Stimulated activated CD8-positive, alpha-beta memory T cell treated with anti-CD3 and anti-CD28 coated beads, Interleukin-12 subunit alpha, Interleukin-12 subunit beta, amount 100 ng/mL, for 24 hours (primary cell): ENCODE measurements around the gene FFAR1.

Experiments
- DNase-seq: peaks from one replicate; pipeline ENCODE4 v3.0.0-alpha.2; 2020; ENCODE audit errors: extremely low read depth

FFAR1 gene

GRCh38 chr19:35315883-35316282 is 31.8 kb upstream of the FFAR1 start:
- no peak for DNase-seq

- DNase-seq, result no peak
These were observed 31.1 kb upstream of the FFAR1 start for GRCh38 chr19:35316560-35316959.

DNA sequence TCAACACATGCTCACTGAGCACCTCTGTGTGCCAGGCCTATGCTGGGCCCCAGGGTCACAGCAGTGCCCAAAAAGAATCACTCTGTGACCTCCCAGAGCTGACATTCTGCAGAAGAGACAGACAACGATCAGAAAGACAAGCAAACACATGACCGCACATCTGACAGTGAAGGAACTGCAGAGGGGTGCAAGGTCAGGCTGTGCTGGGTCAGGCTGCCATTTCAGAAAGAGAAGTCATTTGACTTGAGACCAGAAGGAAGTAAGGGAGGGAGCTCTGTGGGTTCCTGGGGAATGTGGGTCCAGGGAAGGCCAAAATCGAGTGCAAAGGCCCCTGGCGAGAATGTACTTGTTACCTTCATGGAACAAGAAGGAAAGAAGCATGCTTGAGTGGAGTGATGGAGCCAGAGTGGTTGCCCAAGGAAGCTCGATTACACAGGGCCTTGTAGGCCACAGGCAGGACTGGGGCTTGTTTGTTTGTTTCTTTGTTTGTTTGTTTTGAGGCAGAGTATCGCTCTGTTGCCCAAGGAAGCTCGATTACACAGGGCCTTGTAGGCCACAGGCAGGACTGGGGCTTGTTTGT is 30.1 kb upstream of the FFAR1 start:
- no peak for DNase-seq

GRCh38 chr19:35318679-35319448 is 28.8 kb upstream of the FFAR1 start:
- no peak for DNase-seq

DNA sequence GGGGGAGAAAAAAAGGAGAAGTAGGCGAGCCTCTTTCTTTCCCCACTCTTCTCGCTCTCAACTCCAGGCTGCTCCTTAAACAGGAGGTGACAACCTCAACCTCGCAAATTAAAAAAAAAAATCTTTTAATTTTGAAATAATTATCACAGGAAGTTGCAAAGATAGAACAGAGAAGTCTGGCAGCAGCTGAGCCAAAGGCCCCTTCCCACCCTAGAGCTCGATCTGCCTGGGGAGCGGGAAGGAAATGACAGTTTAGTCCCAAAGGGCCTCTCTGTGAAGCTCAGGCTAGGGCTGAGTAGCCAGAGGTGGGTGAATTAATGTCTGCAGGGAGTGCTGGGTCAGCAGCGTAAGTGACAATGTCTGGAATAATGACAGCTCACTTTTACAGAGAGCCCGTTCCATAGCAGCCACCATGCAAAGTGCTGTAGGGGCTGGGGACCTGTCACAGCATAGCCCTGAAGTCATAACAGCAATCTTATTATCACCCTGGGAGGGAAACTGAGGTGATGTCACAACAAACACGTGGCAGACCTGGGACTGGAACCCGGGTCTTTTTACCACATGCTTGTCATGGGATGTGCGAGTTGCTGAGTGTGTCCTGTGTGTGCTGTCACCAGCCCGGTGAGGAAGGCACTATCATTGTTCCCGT is 27.5 kb upstream of the FFAR1 start:
- DNase-seq, result no peak

- DNase-seq, result no peak
These were observed 26.4 kb upstream of the FFAR1 start for GRCh38 chr19:35321291-35321690.

DNA sequence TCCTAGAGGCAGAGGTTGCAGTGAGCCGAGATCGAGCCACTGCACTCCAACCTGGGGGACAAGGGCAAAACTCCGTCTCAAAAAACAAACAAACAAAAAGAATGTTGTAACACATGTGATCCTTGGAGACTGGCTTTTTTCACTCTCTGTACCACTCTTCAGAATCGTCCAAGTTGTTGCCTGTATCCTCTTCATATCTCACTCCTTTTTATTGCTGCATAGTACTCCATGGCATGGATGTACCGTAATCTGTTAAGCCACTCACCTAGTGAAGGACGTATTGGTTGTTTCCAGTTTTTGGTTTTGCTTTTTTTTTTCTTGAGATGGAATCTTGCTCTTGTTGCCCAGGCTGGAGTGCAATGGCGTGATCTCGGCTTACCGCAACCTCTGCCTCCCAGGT is 25.7 kb upstream of the FFAR1 start:
- no peak for DNase-seq

DNA sequence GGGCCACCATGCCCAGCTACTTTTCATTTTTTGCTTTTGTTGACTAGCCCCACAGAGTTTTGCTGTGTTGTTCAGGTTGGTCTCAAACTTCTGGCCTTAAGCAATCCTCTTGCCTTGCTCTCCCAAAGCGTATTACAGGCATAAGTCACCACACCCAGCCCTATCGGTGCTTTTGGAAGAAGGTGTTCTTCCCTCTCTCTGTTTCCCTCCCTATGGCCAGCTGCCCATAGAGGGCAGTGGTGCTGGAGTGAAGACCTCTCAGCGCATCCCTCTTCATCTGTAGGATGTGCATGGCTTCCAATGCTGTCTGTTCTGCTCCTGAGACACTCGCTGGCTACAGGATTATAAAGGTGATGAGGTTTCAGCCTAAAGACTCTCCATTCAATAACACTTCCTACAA is 20.1 kb upstream of the FFAR1 start:
- no peak for DNase-seq

DNA sequence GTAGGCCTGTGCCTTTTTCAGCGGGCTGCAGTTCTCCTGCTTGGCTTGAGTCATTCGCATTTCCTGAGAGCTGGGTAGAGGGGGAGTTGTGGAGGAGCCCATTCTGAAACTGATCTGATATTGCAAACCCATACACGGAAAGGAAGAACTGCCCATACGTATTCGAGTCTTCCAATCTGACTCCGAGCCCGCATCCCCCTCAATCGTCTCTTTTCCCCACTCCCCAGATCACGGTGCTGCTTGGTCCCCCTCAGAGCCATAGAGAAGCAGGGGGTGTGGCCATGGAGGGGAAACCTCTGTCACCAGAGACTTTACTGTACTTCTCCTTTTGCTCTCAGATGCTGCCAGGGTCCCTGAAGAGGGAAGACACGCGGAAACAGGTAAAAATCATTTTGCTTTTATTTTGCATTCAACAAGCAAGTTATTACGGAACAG is 18.8 kb upstream of the FFAR1 start, which contains the start of gene CD22:
TSS of gene CD22 (plus strand) at position 337 of the 435 bp plus-strand sequence. CDS start 2,854 bp downstream, outside the sequence.
- no peak for DNase-seq

GRCh38 chr19:35329323-35329722 is 18.4 kb upstream of the FFAR1 start:
- DNase-seq, result no peak

GRCh38 chr19:35330475-35330874 is 17.2 kb upstream of the FFAR1 start:
- no peak for DNase-seq

- no peak for DNase-seq
These were observed 16.0 kb upstream of the FFAR1 start for GRCh38 chr19:35331551-35332214.

DNA sequence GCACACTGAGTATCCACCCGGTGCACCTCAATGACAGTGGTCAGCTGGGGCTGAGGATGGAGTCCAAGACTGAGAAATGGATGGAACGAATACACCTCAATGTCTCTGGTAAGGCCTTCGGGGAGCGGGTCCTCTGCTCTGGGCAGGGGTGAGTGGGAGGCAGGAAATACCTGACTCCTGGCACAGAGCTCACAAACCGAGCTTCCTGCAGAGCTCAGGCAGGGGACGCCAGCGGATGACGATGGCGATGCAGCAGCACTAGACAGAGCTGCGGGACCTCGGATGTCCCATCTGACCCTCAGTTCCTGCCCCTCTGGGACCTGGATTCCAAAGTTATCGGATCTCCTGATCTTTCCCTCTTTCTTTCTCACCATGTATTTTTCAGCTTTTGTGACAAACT is 14.9 kb upstream of the FFAR1 start:
- no peak for DNase-seq

DNA sequence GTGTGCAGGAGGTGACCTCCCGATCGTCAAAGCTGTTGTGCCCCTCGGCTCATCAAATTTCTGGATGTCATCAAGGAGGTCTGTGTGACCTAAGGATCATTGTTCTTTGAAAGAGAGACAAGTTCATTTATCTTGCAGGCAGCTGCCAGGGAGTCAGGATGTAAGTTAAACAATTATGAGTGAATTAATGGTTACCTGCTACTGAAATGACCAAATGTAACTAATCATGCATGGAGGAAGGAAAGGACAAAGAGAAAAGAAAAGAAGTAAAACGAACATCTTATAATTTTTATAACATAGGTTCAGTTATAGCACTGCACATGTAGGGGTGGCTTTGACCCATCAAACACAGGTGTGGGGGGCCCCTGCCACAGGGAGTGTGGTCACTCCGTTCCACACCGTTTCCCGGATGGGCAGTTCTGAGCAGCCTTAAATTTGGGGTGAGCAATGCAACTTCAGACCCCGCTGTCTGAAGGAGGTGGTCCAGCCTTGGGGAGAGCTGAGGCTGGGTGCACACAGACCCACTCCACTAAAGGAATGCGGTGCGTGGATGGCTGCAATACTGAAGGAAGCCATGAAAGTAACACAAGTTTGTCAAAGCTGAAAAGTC is 13.5 kb upstream of the FFAR1 start:
- DNase-seq, result no peak

DNA sequence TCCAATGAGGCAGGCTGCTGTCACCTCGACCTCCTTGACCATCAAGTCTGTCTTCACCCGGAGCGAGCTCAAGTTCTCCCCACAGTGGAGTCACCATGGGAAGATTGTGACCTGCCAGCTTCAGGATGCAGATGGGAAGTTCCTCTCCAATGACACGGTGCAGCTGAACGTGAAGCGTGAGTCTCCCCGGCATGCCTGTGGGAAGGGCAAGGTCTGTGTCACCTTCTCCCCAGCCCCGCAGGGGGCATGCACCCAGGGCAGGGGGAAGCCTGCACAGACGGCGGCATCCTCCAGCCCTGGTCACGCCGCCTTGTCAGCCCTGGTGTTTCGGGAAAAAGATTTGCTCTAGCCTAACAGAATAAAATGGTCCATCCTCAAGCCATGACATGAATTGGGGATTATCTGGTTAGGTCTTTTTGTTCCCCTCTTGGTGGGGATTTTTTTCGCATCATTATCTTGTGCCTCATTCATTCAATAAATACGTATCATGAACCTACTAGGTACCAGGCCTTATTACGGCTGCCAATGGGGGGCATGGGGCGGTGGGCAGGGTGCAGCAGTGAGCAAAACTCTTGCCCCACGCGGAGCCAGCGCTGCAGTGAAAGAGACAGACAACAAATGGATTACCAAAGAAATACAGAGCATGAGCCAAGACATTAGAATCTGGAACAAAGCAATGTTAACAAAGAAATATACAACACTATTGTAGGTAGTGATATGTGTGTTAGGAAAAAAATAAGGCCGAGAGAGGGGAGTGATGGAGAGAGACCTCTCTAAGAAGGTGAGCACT is 11.3 kb upstream of the FFAR1 start:
- DNase-seq, result no peak

DNA sequence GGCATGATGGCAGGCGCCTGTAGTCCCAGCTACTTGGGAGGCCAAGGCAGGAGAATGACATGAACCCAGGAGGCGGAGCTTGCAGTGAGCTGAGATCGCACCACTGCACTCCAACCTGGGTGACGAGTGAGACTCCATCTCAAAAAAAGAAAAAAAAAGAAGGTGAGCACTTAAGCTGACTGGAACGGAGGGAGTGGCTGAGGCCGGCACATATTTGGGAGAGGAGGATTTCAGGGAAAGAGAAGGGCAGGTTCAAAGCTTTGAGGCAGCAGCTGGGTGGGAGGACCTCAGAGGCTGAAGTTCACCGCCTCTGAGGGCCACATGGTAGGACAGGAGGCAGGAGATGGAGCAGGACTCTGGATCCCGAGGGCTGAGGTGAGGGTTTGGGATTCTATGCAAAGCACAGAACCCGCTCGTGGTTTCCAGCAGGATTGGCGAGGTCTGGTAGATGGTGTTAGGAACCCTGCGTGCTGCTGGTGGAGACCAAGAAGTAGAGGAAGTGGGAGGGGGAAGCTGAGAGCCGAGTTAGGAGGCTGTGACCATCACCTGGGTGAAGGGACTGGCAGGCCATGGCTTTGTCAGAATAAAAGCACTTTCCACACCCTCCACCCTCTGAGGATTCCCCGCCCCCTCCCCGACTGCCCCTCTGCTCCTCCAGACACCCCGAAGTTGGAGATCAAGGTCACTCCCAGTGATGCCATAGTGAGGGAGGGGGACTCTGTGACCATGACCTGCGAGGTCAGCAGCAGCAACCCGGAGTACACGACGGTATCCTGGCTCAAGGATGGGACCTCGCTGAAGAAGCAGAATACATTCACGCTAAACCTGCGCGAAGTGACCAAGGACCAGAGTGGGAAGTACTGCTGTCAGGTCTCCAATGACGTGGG is 10.4 kb upstream of the FFAR1 start:
- DNase-seq, result no peak

- DNase-seq, result no peak
These were observed 9.8 kb upstream of the FFAR1 start for GRCh38 chr19:35337984-35338296.

DNA sequence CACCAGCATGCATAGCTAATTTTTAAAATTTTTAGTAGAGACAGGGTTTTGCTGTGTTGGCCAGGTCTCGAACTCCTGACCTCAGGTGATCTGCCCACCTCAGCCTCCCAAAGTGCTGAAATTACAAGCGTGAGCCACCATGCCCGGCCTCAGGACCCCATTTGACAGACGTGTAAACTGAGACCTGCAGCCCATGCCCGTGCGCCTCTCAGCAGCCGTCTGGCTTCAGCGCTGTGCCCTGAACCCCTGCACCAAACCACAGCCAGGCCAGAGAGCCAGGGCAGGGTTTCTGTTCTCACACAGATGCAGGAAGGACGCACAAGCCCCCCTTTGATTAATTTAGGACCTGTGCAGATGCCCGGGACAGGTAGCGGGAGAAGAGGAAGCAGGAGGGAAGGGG is 7.3 kb upstream of the FFAR1 start:
- DNase-seq, result no peak

GRCh38 chr19:35341006-35341405 is 6.7 kb upstream of the FFAR1 start:
- DNase-seq, result no peak

GRCh38 chr19:35341565-35342225 is 6.0 kb upstream of the FFAR1 start:
- no peak for DNase-seq
